ENCODE measurements around the gene NLE1.

DNA sequence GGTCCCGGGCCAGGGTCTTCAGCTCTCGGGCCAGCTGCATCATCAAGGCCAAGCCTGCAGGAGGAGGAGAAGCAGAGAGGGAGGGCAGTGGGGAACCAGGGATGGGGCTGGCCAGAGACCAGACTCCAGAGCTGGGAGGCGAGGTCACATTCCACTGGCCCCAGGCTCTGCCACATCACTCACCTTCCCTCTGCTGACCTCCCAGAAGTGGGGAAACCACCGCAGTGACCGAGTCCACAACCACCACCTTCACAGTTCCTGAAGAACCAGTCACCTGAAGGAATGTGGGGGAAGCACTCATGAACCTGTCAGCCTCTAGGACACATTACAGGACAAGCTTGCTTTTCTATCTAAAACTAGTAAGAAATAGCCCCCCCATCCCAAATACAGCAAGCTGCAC, 38.8 kb downstream of the NLE1 start:
- TF ChIP-seq CTCF (IDR thresholded peaks at IDR 0.05 in 4 of 5, conservative IDR thresholded peaks at IDR 0.05 in 1 of 5): no peak
- TF ChIP-seq POLR2A (IDR thresholded peaks at IDR 0.05): no peak
